ENCODE measurements around the gene MRTFA. TPM values are rescaled to one million over a fixed set of nuclear protein-coding genes. Genes with fewer than 3 reads are reported as not detected.

Gene MRTFA
- total RNA-seq, 4 donors from 2014 or later, result 46.0 to 408 (median 90.0) TPM

DNA sequence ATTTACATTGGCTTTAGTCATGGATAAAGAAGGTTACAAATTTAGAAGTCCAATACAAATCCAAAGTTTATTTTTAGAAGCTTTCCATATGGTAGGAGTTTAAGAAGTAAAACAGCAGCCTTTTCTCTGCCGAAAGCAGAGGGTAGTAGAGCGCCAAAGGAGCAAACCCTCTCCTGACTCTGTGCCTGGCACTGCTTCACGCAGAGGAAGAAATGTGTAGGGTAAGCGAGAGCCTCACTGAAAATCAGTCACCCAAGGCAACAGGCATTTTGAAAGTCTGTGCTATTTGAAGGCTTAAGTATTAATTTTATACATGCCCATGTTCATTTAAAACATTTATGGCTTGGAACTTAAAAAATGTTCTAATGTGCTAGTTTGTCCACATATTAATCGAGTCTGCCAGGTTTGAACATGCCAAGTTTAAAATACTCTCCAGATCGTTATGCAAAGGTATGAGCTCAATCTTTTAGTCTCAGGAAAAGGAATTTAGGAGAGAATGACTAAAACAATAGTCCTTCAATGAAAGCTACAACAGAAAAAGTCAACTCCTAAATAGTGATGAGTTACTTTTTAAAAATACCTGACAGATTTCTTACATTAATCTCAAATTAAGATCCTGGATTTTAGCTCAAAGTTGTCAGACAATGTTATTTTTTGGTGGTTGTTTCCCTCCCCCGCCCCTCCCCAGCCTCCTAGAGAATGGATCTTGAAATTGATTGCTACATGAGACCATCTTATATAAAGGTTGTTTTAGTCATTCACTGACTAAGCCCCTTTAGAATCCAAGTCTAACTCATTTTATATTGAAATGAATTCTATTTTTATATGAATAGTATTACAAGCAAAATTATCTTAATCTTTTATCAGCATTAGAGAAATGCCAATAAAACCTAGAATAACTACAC, 38.7 kb downstream of the MRTFA start:
- WGBS, 2 donors (ENCODE audit: low coverage in 1 of 2), result 67 to 73% methylated on average over 7 of the region's 7 CpGs
- no peaks in the 10 kb centered on the region for H3K36me3 ChIP-seq
- no peaks in the 10 kb centered on the region for H3K9me3 ChIP-seq
- H3K4me1 ChIP-seq, result peaks cover 26 to 69% (median 44%) of the 10 kb centered on the region in 4 donors
- DNase-seq, result no peak
- in situ Hi-C loops (cut with MboI; ENCODE audit: low pct_ligation_motif_present in 1 of 4, low pct_unique_long_range_greater_than_20kb in 1 of 4, low sequenced_read_pairs in 3 of 4), result no loop called here
- intact Hi-C loops (cut with DNase I; ENCODE audit: low total_unique reads), result no loop called here
- H3K27me3 ChIP-seq, result no peaks in the 10 kb centered on the region
- no peak overlapping the region for H3K4me3 ChIP-seq
- peak overlapping the region in 2 of 4 donors; percentile 6 to 23 for H3K27ac ChIP-seq
- no peak for TF ChIP-seq POLR2A (IDR thresholded peaks at IDR 0.05)
- no peak for TF ChIP-seq EP300 (IDR thresholded peaks at IDR 0.05; ENCODE audit: low read depth)

GRCh38 chr22:40595497-40596234, 40.9 kb downstream of the MRTFA start:
- 88 to 92% methylated on average over 1 to 2 of the region's 2 CpGs for WGBS, 2 donors (ENCODE audit: low coverage in 1 of 2)
- in situ Hi-C loops (cut with MboI; ENCODE audit: low pct_ligation_motif_present in 1 of 4, low pct_unique_long_range_greater_than_20kb in 1 of 4, low sequenced_read_pairs in 3 of 4), result no loop called here
- H3K27ac ChIP-seq, result no peak overlapping the region
- TF ChIP-seq, protein P1, sequence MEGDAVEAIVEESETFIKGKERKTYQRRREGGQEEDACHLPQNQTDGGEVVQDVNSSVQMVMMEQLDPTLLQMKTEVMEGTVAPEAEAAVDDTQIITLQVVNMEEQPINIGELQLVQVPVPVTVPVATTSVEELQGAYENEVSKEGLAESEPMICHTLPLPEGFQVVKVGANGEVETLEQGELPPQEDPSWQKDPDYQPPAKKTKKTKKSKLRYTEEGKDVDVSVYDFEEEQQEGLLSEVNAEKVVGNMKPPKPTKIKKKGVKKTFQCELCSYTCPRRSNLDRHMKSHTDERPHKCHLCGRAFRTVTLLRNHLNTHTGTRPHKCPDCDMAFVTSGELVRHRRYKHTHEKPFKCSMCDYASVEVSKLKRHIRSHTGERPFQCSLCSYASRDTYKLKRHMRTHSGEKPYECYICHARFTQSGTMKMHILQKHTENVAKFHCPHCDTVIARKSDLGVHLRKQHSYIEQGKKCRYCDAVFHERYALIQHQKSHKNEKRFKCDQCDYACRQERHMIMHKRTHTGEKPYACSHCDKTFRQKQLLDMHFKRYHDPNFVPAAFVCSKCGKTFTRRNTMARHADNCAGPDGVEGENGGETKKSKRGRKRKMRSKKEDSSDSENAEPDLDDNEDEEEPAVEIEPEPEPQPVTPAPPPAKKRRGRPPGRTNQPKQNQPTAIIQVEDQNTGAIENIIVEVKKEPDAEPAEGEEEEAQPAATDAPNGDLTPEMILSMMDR (IDR thresholded peaks at IDR 0.05), result no peak
- TF ChIP-seq EP300 (IDR thresholded peaks at IDR 0.05; ENCODE audit: low read depth), result no peak
- no peak for TF ChIP-seq POLR2A (IDR thresholded peaks at IDR 0.05)
- TF ChIP-seq POLR2AphosphoS5 (IDR thresholded peaks at IDR 0.05), result no peak
- no peak for DNase-seq
- H3K36me3 ChIP-seq, result no peaks in the 10 kb centered on the region
- H3K4me1 ChIP-seq, result peaks cover 28 to 64% (median 41%) of the 10 kb centered on the region in 4 donors
- no peaks in the 10 kb centered on the region for H3K9me3 ChIP-seq
- H3K27me3 ChIP-seq, result no peaks in the 10 kb centered on the region
- intact Hi-C loops (cut with DNase I; ENCODE audit: low total_unique reads), result no loop called here
- H3K4me3 ChIP-seq, result no peak overlapping the region

DNA sequence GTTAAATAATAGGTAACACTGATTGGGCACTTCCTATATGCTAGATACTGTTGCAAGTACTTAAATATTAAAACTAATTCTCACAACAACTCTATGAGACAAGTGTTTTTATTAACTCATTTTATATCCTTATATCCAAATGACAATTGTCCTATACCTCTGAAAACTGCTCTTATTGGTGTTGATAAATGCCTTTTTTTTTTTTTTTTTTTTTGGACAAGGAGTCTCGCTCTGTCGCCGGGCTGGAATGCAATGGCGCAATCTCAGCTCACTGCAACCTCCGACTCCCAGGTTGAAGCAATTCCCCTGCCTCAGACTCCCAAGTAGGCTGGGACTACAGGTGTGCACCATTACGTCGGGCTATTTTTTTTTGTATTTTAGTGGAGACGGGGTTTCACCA, 41.6 kb downstream of the MRTFA start:
- H3K4me3 ChIP-seq, result no peak overlapping the region
- H3K27me3 ChIP-seq, result no peaks in the 10 kb centered on the region
- intact Hi-C loops (cut with DNase I; ENCODE audit: low total_unique reads) (no loop called here), in situ Hi-C loops (cut with MboI; ENCODE audit: low pct_ligation_motif_present in 1 of 4, low pct_unique_long_range_greater_than_20kb in 1 of 4, low sequenced_read_pairs in 3 of 4) (no loop called here)
- TF ChIP-seq, protein P1 (IDR thresholded peaks at IDR 0.05), result no peak
- TF ChIP-seq POLR2AphosphoS5 (IDR thresholded peaks at IDR 0.05), result no peak
- TF ChIP-seq EP300 (IDR thresholded peaks at IDR 0.05; ENCODE audit: low read depth), result no peak
- TF ChIP-seq POLR2A (IDR thresholded peaks at IDR 0.05), result no peak
- peaks cover 28 to 64% (median 41%) of the 10 kb centered on the region in 4 donors for H3K4me1 ChIP-seq
- H3K9me3 ChIP-seq, result no peaks in the 10 kb centered on the region
- no peak for DNase-seq
- H3K36me3 ChIP-seq, result no peaks in the 10 kb centered on the region
- no peak overlapping the region for H3K27ac ChIP-seq
- 97 to 100% methylated on average over 3 to 8 of the region's 8 CpGs for WGBS, 2 donors (ENCODE audit: low coverage in 1 of 2)

DNA sequence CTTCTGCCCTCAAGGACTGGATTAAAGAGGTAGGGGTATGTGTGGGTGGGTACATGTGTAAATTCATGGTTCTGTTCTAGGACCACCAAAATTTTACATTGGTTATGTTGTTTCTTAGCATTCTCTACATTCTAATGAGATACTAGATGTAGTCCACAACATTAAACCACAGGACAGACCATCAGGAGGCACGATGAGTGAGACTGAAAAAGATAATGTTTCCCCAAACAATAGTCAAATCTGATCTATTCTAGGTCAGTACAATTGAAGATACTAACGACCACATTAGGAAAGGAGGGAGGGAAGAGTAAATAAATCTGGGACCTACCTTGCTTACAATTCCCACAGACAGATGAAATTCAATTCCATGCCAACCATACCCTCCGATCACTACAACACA, 42.2 kb downstream of the MRTFA start:
- Histone ChIP-seq H3K27me3 (no peaks in the 10 kb centered on the region), H3K4me3 (no peak overlapping the region), H3K4me1 (peaks cover 28 to 62% (median 41%) of the 10 kb centered on the region in 4 donors), H3K36me3 (no peaks in the 10 kb centered on the region), H3K9me3 (no peaks in the 10 kb centered on the region), H3K27ac (peak overlapping the region in 1 of 4 donors; percentile 26)
- intact Hi-C loops (cut with DNase I; ENCODE audit: low total_unique reads) (no loop called here), in situ Hi-C loops (cut with MboI; ENCODE audit: low pct_ligation_motif_present in 1 of 4, low pct_unique_long_range_greater_than_20kb in 1 of 4, low sequenced_read_pairs in 3 of 4) (no loop called here)
- TF ChIP-seq, protein P1 (IDR thresholded peaks at IDR 0.05), result no peak
- TF ChIP-seq POLR2A (IDR thresholded peaks at IDR 0.05) (no peak), POLR2AphosphoS5 (IDR thresholded peaks at IDR 0.05) (no peak), EP300 (IDR thresholded peaks at IDR 0.05; ENCODE audit: low read depth) (no peak)
- DNase-seq, result no peak
- 74 to 75% methylated on average over 2 to 3 of the region's 3 CpGs for WGBS, 2 donors (ENCODE audit: low coverage in 1 of 2)
